GM19023 (cell line): Measurements from ENCODE around the gene SLC12A4.
"Not testable (repeated sequence)": the region's sequence is repeated elsewhere in the genome, so short reads cannot be mapped to it uniquely, and the experiment has no call there.

Experiments
- ATAC-seq: cut with Tn5 transposase; IDR thresholded peaks from one replicate; pipeline ENCODE4 v1.9.1; 2021; ENCODE audit warnings: mild to moderate bottlenecking, moderate library complexity; ENCODE audit not compliant: unreplicated experiment

SLC12A4 gene

DNA sequence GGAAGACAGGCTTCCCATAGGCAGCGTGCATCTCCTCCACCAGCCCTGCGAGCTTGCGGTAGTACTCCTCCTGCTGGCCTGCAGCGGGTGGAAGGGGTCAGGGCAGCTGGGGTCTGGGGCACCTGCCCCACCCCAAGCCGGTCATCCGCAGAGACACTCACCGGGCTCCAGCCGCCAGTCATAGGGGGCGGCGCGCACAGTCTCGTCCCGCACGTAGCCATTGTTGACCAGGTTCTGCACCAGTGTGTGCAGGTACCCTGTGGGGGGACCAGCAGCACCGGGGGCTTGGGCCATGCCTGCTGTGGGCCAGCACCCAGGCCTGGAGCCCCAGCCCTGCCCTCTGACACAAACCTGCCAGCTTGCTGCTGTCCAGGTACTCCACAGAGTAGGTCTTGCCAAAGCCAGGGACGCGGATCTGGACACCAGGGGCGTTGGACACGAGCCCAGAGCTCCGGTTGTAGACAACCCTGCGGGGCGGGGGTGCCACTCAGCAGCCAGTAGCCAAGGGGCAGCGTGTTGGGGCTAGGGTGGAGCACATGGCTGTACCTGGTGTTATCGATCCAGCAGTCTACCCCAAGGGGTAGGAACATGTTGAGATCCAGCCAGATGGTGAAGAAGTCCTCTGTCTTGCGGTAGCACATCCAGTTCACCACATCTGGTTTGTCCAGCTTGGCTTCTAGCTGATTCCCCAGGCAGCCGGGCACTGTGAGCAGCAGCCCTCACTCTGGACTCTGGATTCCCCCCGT is 25.8 kb downstream of the SLC12A4 start:
- no peak for ATAC-seq

DNA sequence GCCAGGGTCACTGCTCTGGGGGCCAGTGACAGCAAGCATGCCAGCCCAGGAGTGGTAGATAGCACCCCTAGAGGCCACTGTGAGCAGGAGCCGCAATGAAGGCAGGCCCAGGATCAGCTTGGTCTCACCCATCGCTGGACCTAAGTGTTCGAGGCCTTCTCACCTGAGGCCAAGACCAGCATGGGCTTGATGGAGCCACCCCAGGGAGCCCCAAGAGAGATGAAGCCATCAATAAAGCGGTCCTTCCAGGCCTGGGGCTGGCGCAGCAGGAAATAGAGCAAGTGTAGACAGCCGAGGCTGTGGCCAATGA is 26.3 kb downstream of the SLC12A4 start:
- ATAC-seq, result no peak

DNA sequence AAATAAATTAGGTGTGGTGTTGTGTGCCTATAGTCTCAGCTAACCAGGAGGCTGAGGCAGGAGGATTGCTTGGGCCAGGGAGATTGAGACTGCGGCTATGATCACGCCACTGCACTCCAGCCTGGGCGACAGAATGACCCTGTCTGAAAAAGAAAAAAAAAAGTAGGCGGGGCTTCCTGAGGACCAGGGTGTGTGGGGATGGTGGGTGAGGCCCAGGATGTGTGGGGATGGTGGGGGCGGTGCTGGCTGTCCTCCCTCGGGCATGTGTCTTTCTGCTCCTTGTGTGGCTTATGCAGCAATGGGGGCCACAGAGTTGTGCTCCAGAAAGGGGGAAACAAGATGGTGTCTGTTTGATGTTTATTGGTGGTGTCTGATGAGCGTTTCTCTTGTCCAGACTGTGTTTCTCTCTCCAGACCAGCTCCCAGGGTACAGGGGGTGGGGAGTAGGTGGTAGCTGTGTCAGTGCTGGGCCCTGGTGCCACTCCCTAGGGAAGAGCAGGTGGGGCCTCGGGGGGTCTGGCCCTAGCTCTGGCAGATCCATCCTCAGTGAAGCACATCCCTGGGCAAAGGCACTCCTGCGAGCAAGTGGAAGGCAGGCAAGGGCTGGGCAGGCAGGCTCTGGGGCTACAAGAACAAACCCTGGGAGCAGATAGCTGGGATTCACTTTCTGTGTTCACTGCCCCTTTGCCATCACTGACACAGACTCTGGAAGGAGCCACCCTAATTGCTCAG is 26.8 kb downstream of the SLC12A4 start:
- ATAC-seq, result no peak

DNA sequence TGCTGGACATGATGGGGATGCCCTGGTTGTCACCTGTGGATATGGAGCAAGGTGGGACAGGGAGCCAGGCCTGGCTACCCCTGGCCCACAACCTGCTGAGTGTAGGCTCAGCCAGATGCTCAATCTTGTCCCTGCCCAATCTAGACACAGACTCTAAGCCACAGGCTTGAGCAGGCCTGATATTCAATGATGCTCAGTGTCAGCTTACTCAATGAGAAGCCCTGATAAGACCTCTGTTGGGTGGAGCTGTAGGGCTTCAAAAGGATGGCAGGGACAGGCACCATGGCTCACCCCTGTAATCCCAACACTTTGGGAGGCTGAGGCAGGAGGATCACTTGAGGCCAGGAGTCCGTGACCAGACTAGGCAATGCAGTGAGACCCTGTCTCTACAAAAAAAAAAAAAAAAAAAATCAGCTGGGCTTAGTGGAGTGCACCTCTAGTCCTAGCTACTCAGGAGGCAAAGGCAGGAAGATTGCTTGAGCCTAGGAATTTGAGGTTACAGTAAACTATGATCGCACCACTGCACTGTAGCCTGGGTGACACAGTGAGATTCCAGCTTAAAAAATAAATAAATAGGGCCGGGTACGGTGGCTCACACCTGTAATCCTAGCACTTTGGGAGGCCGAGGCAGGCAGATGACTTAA is 27.9 kb downstream of the SLC12A4 start:
- no peak for ATAC-seq

DNA sequence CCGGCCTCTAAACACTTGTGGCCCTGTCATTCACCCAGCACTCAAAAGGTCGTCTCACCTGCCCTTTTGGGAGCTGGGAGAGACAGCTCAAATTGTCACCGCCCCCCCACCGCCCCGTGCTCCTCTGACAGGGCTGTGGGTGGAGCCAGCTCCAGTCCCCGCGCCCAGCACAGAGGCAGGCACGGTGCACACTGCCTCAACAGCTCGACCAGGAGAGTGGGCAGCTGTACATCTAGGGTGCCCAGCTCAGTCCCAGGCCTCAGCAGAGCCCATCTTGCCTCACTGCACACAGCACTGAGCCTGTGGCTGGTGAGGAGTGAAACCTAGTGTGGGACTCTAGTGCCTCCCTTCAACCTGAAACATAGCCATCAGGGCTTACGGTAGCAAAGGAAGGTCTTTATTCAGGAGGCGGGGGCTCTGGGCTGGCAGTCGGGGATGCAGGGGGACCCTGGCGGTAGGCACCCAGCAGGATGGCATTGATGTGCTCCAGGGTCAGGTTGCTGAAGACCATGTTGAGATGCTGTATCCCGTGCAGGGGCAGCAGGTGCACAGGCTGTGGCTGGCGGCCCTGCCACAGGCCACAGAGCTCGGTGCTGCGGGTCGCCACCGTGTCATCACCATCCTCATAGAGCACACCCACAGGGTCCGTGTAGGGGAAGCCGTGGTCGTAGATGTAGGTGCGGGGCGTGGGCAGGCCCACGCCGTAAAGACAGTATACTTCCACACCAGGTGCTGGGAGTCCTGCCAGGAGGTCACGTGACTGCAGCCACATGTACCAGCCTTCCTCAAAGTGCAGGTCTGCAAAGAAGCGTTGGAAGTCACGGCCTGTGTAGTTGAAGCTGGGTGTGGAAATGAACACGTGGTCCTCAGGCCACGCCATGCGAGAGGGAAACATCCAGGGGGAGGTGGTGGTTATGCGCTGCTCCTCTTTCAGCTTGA is 28.7 kb downstream of the SLC12A4 start:
- no peak for ATAC-seq

DNA sequence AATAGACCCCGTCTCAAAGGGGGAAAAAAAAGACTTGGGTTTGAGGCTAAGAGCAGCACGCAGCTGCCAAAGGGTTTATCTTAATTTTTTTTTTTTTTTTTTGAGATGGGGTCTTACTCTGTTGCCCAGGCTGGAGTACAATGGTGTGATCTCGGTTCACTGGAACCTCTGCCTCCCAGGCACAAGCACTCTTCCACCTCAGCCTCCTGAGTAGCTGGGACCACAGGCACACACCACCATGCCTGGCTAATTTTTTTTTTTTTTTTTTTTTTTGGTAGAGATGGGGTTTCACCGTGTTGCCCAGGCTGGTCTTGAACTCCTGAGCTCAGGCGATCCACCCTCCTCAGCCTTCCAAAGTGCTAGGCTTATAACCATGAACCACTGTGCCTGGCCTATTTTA is 30.7 kb downstream of the SLC12A4 start:
- not testable (repeated sequence) for ATAC-seq

DNA sequence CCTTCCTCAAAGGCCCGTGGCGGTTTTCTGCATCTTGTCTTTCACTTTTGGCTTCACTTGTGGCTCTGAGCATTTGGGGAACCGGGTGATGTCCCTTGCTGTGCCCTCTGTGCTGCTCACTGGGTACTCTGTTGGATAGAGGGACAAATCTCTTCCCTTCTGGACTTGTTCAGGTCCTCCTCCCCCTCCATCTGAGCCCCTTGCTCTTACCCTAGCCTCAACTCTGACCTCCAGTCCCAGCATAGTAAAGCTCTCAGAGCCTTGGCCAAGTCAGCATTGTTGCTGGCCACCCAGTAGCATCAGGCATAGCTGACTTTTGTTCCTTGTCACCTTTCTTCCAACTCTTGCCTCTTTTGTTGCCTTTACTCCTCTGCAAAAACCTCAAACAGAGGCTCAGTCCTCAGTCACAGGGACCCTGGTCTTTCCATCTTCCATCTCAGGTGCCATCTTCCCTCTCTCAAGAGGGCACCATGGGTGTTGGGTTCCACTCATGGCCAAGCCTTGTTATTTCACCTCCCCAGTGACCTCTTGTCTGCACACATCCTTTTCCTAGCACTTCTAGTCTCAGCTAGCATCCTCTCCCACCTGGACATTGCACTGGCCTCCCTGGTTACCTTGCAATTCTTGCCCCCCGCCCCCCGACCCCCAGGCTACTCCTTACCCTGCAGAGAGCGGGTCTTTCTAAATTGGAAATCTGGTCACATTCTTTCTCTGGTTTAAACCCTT is 31.4 kb downstream of the SLC12A4 start:
- peak; percentile 38 for ATAC-seq

DNA sequence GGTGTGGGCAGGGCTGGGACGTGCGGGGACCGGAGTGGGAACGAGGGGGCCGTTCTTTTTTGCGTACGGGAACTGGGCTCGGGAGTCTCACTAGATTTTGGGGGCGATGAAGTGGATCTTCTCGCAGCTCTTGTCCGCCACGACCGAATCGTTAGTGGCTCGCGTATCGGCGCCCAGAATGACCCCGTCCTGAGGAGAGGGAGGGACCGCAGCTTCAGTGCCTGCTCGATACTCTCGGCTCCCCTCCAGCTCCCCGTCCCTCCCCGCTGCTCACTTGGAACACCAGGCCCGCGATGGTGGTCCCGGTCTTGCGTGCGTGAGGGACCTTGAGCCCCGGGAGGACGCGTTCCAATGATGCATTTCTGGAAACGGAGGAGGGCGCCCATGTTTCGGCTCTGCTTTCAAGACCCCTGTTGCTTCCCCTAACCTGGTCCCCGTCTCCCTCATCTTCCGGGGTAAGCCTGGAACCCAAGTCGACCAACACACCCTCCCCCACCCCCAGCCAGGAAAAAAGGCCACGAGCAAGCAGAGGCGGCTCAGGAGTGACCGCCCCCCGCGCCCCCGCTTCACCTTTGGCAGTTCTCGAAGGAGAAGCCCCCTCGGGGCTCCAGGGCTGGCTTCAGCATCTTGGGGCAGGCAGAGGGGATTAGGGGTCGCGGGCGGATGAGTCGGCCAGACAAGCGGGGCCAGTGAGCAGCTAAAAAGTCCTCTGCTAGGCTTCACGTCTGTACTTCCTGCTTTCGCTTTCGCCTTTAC is 32.1 kb downstream of the SLC12A4 start, which contains the start of gene PSMB10:
PSMB10 (minus strand) TSS at position 727 of the 756 bp plus-strand sequence; CDS start at position 626, 101 bp downstream.
- ATAC-seq, result no peak

DNA sequence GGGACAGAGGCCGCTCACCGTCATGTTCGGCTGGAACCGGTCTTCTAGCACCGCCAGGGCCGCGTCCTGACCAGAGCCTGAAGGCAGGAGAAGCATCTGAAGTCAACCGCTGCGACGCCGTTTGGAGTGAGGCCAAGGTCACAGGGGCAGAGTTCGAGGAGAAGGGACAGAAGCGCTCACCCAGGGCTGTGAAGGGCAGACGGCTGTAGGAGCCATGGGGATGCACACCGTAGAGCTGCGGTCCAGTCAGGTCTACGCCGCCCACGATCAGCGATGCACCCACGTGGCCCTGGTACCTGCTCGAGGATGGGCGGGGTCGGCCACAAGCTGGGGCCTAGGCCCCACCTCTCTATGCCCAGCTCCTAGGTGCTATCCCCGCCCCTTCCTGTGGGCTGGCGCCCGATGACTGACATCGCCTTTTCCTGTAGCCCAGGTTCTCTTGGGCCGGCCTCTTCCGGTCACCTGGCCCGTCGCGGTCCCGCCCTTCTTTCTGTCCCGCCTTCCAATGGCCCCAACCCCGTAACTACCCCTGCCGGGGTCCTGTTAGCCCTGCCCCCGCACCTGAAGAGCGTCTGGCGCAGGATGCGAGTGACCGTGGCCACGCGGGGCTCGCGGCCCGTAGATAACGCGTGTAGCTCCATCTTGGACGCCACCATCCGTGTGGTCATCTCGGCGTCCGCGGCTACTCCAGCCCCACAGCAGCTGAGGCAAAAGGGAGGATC is 32.9 kb downstream of the SLC12A4 start:
- ATAC-seq, result peak; percentile 92

DNA sequence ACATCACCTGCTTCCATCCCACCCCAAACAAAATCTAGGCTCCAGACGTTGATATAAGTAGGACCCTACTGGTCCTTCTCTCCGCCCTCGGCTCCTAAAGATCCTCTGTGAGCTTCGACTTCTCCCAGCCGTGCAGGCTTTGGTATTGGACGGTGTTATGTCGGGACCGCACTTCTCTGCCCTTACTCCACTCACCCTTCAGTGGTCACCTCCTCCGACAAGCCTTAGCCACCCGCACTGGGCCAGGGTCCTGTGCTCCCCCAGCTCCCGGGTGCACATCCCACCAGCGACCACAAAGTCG is 33.4 kb downstream of the SLC12A4 start:
- ATAC-seq, result no peak

DNA sequence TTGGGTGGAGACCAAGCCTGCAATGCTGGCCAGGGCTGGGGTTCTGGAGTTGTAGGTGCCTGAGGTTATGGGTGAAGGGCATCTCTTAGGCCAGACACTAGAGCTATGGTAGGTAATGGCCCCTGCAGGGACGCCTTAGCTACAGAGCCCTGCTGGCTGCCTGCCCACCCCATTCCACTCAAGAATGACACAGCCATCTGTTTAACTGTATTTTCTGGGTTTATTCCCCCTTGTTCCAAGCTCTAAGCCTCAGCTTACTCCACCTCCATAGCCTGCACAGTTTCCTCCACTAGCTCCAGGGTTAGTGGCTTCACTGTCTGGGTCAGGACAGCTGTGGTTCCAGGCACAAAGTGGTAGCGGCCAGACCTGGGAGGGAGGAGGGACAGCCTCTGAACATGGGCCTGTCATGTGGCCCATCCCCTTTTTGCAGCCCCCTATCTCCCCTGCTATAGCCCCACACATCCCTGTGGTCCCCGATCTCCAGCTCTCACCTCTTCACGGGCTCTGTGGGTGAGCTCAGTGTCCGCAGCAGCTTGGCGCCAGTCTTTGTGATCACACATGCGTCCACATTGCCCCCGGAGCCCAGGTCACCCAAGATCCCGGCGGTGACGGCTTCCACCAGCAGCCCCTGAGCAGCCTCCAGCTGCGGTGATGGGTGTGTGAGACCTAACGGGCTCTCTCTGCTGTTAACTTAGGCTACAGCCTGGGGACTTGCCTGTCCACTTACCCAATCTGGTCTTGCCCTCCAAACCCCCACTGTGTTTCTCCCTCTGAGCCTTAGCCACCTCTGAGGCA is 33.9 kb downstream of the SLC12A4 start:
- ATAC-seq, result no peak

DNA sequence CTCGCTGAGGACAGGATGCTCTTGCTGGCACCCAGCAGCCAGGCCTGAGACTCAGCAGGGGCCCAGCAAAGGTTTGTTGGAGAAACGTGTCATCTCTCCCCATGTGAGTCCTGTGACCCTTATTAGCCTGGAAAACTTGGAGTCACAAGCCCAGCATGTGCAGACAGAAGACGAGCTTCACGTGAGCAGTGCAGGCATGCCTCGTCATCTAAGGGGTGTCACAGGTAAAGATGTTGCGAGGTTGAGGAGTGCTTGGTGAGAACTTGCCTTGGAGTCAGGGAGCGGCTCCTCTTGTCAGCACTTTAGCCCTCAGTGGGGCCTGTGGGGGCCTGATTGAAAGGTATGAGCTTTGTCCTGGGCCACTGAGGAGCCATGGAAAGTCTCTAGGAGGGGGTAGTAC is 34.6 kb downstream of the SLC12A4 start:
- no peak for ATAC-seq

DNA sequence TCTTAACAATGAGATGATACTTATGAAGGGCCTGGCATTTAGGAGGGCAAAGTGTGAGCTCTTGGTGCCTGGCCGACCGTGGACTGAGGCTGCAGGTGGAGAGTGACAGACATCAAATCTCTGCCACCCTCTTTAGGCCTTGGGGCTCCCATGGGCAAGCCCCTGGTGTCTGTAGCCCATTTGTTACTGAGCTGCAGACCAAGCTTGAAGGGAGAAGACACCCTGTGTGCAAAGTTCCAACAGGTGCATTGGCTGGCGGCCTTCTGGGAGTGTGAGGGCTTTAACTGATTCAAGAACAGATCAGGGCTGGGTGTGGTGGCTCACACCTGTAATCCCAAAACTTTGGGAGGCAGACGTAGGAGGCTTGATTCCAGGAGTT is 36.0 kb downstream of the SLC12A4 start:
- ATAC-seq, result no peak

DNA sequence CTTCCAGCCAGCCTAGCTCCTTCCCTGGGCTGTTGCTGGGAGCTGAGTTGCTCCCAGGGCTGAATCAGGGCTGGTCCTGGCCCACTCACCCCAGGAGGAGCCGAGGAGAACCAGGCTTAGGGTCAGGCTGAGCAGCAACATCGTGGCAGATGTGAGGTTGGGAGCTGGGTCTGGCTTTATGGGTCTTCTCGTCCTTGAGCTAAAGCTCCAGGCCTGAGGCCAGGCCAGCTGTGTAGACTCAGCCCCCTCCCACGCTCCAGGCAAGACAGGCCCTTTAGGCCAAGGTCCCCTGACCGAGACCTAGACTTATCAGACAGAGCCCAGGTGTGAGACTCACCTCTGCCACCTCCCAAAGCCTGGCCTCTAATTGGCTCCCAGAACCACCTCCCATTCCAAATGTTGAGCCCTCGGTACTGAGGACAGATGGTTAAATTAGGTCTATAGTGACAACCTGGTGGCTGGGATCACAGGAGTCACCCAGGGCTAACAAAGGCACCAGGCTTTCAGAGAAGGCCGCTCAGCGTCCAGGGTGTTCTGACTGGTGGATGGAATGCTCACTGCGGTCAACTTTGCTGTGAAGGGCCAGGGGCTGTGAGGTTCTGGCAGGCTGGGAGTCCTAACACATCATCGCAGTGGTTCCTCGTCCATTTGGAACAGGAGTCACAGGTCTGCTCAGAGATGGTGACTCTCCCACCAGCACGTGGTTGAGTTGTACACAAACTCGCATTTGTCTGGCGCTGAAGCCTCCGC is 36.5 kb downstream of the SLC12A4 start, which contains the start of gene CTRL:
CTRL (minus strand) TSS at position 151 of the 750 bp plus-strand sequence; CDS start at position 141, 10 bp downstream.
- no peak for ATAC-seq

DNA sequence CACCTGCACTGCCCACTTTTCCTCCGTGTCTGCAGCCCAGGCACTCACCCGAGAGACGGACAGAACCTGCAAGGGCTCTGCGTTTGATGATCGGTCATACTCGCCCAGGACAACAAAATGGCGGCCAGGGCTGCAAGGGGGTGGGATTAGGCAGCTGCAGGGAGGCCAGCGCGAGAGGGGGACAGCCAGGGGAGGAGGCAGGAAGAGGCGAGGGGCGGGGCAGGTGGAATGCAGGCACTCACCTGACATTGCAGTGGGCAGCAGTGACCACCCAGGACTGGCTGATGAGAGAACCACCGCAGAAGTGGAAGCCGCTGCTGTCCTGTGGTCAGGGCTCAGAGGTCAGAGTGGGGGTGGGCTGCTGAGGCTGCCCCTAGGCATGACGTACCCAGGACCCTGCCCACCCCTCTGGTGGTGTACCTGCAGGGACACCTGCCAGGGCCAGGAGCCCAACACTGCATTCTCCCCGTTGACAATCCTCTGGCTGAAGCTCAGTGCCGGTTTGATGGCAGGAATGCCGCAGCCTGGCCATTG is 37.7 kb downstream of the SLC12A4 start:
- no peak for ATAC-seq

DNA sequence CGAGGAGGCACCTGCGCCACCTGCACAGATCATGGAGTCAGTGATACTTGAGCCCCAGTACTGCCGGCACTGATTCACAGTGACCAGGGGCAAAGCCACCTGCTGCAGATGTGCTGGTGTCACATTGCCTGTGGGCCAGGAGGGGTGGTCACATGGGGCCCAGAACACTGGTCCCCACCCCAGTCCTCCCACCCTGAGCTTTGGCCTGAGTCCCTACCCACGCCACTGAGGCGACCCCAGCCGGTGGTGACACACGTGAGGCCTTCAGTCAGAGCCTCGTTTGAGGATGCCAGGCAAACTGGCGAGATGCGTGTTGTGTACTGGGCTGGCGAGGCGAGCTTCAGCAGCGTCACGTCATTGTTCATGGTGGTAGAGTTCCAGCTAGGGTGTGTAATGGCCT is 38.2 kb downstream of the SLC12A4 start:
- no peak for ATAC-seq
